Measurements from ENCODE around the gene PNKD.

PNKD gene

GRCh38 chr2:218374795-218375194 is 104.5 kb downstream of the PNKD start:
- DNase-seq, result no peak

- no peak for DNase-seq
These were observed 104.9 kb downstream of the PNKD start for GRCh38 chr2:218375212-218375611.

- DNase-seq, result no peak
These were observed 107.7 kb downstream of the PNKD start for GRCh38 chr2:218378053-218378452.

- no peak for DNase-seq
These were observed 111.6 kb downstream of the PNKD start, which contains the start of gene SLC11A1 for GRCh38 chr2:218381916-218382366. SLC11A1 (plus strand) TSS chr2:218382273; CDS start chr2:218382369, 96 bp downstream.

- DNase-seq, result no peak
These were observed 112.5 kb downstream of the PNKD start for GRCh38 chr2:218382785-218383184.

- no peak for DNase-seq
These were observed 113.7 kb downstream of the PNKD start for GRCh38 chr2:218383892-218384519.

- DNase-seq, result no peak
These were observed 114.7 kb downstream of the PNKD start for GRCh38 chr2:218384975-218385374.

- no peak for DNase-seq
These were observed 116.4 kb downstream of the PNKD start for GRCh38 chr2:218386505-218387368.

- DNase-seq, result peak; percentile 91
These were observed 117.3 kb downstream of the PNKD start for GRCh38 chr2:218387369-218388194.

- DNase-seq, result no peak
These were observed 119.2 kb downstream of the PNKD start for GRCh38 chr2:218389333-218390150.

- no peak for DNase-seq
These were observed 120.9 kb downstream of the PNKD start for GRCh38 chr2:218391202-218391601.

- DNase-seq, result no peak
These were observed 122.1 kb downstream of the PNKD start for GRCh38 chr2:218392459-218392858.

GRCh38 chr2:218392891-218393462 is 122.7 kb downstream of the PNKD start:
- DNase-seq, result no peak

- no peak for DNase-seq
These were observed 123.5 kb downstream of the PNKD start for GRCh38 chr2:218393750-218394290.

GRCh38 chr2:218394298-218395089 is 124.2 kb downstream of the PNKD start:
- no peak for DNase-seq

- no peak for DNase-seq
These were observed 124.7 kb downstream of the PNKD start for GRCh38 chr2:218395090-218395444.

- DNase-seq, result peak; percentile 51
These were observed 125.1 kb downstream of the PNKD start for GRCh38 chr2:218395456-218395825.

- DNase-seq, result peak; percentile 100
These were observed 125.7 kb downstream of the PNKD start for GRCh38 chr2:218395826-218396687.

Measured in right kidney (tissue), 1 donor.